HEK293 (cell line): Measurements from ENCODE around the gene TXNDC15.

Source experiments
- ZNF175 ChIP-seq: fragments of 450-650 bp; formaldehyde crosslinking; IDR thresholded peaks from 2 replicates; pipeline ENCODE4 v1.5.1; 2016; ENCODE audit warnings: missing biosample characterization, missing genetic modification characterization
- ZNF473 ChIP-seq: fragments of 450-650 bp; formaldehyde crosslinking; IDR thresholded peaks from 2 replicates; pipeline ENCODE4 v1.5.1; 2017; ENCODE audit warnings: missing biosample characterization, missing genetic modification characterization
- ZNF510 ChIP-seq: fragments of 450-650 bp; formaldehyde crosslinking; IDR thresholded peaks from 2 replicates; pipeline ENCODE4 v1.5.1; 2018; ENCODE audit warnings: mild to moderate bottlenecking, missing genetic modification characterization, missing biosample characterization; ENCODE audit not compliant: insufficient replicate concordance
- ZNF530 ChIP-seq: fragments of 450-650 bp; formaldehyde crosslinking; IDR thresholded peaks from 2 replicates; pipeline ENCODE4 v1.5.1; 2016; ENCODE audit warnings: low read depth, missing biosample characterization, missing genetic modification characterization
- ZNF549 ChIP-seq: fragments of 450-650 bp; IDR thresholded peaks from 2 replicates; pipeline ENCODE4 v1.5.1; 2018; ENCODE audit warnings: missing biosample characterization, missing genetic modification characterization, mild to moderate bottlenecking, inconsistent platforms, moderate library complexity
- ZSCAN16 ChIP-seq: fragments of 450-650 bp; formaldehyde crosslinking; IDR thresholded peaks from 2 replicates; pipeline ENCODE4 v1.5.1; 2016; ENCODE audit warnings: missing biosample characterization, missing genetic modification characterization
- TF ChIP-seq, protein P1 (sequence below): fragments of 450-650 bp; formaldehyde crosslinking; IDR thresholded peaks from 2 replicates; pipeline ENCODE4 v1.5.1; 2016; ENCODE audit warnings: missing biosample characterization, missing genetic modification characterization
- TF ChIP-seq, protein P2 (sequence below): fragments of 450-650 bp; formaldehyde crosslinking; IDR thresholded peaks from 2 replicates; pipeline ENCODE4 v1.5.1; 2016; ENCODE audit warnings: missing biosample characterization, missing genetic modification characterization
- TF ChIP-seq, protein P3 (sequence below): fragments of 450-650 bp; formaldehyde crosslinking; IDR thresholded peaks from 2 replicates; pipeline ENCODE4 v1.5.1; 2016; ENCODE audit warnings: missing biosample characterization, missing genetic modification characterization
- TF ChIP-seq, protein P4 (sequence below): sonication (generic); formaldehyde crosslinking; IDR thresholded peaks from 2 replicates; pipeline ENCODE4 v1.8.1; 2022; ENCODE audit warnings: mild to moderate bottlenecking, moderate library complexity, missing genetic modification reagents
- TF ChIP-seq, protein P5 (sequence below): fragments of 450-650 bp; formaldehyde crosslinking; IDR thresholded peaks from 2 replicates; pipeline ENCODE4 v1.5.1; 2016; ENCODE audit warnings: missing biosample characterization, missing genetic modification characterization, low read depth
- TF ChIP-seq, protein P6 (sequence below): fragments of 450-650 bp; formaldehyde crosslinking; IDR thresholded peaks from 2 replicates; pipeline ENCODE4 v1.5.1; 2016; ENCODE audit warnings: missing biosample characterization, missing genetic modification characterization
- TF ChIP-seq, protein P7 (sequence below): fragments of 450-650 bp; formaldehyde crosslinking; IDR thresholded peaks from 2 replicates; pipeline ENCODE4 v1.5.1; 2017; ENCODE audit warnings: missing biosample characterization, mild to moderate bottlenecking, missing genetic modification characterization, moderate library complexity
- TF ChIP-seq, protein P8 (sequence below): IDR thresholded peaks from 2 replicates; pipeline ENCODE4 v1.6.1; 2011; ENCODE audit warnings: mild to moderate bottlenecking, low read depth, low read length, borderline replicate concordance

DNA sequence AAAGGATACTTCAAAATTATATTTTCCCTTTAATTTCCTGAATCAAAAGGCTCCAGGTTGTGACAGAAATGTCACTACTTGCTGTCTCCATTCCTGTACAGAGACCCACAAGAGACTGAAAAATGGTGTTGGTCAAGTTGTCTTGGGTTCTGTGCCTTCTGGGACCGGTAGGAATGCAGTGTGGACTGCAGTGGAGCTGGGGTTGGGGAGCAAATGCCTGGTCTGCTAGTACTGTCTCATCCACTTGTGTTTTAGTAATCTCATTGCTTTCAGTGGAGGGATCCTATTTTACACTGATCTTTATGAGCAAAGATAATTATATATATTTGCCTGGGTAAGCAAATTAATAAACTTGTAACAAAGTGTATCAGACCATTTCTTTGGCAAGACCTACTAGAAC, 69.4 kb downstream of the TXNDC15 start:
- TF ChIP-seq, protein P1, sequence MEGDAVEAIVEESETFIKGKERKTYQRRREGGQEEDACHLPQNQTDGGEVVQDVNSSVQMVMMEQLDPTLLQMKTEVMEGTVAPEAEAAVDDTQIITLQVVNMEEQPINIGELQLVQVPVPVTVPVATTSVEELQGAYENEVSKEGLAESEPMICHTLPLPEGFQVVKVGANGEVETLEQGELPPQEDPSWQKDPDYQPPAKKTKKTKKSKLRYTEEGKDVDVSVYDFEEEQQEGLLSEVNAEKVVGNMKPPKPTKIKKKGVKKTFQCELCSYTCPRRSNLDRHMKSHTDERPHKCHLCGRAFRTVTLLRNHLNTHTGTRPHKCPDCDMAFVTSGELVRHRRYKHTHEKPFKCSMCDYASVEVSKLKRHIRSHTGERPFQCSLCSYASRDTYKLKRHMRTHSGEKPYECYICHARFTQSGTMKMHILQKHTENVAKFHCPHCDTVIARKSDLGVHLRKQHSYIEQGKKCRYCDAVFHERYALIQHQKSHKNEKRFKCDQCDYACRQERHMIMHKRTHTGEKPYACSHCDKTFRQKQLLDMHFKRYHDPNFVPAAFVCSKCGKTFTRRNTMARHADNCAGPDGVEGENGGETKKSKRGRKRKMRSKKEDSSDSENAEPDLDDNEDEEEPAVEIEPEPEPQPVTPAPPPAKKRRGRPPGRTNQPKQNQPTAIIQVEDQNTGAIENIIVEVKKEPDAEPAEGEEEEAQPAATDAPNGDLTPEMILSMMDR, result no peak
- TF ChIP-seq, protein P2, sequence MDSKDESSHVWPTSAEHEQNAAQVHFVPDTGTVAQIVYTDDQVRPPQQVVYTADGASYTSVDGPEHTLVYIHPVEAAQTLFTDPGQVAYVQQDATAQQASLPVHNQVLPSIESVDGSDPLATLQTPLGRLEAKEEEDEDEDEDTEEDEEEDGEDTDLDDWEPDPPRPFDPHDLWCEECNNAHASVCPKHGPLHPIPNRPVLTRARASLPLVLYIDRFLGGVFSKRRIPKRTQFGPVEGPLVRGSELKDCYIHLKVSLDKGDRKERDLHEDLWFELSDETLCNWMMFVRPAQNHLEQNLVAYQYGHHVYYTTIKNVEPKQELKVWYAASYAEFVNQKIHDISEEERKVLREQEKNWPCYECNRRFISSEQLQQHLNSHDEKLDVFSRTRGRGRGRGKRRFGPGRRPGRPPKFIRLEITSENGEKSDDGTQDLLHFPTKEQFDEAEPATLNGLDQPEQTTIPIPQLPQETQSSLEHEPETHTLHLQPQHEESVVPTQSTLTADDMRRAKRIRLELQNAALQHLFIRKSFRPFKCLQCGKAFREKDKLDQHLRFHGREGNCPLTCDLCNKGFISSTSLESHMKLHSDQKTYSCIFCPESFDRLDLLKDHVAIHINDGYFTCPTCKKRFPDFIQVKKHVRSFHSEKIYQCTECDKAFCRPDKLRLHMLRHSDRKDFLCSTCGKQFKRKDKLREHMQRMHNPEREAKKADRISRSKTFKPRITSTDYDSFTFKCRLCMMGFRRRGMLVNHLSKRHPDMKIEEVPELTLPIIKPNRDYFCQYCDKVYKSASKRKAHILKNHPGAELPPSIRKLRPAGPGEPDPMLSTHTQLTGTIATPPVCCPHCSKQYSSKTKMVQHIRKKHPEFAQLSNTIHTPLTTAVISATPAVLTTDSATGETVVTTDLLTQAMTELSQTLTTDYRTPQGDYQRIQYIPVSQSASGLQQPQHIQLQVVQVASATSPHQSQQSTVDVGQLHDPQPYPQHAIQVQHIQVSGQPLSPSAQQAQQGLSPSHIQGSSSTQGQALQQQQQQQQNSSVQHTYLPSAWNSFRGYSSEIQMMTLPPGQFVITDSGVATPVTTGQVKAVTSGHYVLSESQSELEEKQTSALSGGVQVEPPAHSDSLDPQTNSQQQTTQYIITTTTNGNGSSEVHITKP (tag by site-specific recombination), result no peak
- TF ChIP-seq, protein P3, sequence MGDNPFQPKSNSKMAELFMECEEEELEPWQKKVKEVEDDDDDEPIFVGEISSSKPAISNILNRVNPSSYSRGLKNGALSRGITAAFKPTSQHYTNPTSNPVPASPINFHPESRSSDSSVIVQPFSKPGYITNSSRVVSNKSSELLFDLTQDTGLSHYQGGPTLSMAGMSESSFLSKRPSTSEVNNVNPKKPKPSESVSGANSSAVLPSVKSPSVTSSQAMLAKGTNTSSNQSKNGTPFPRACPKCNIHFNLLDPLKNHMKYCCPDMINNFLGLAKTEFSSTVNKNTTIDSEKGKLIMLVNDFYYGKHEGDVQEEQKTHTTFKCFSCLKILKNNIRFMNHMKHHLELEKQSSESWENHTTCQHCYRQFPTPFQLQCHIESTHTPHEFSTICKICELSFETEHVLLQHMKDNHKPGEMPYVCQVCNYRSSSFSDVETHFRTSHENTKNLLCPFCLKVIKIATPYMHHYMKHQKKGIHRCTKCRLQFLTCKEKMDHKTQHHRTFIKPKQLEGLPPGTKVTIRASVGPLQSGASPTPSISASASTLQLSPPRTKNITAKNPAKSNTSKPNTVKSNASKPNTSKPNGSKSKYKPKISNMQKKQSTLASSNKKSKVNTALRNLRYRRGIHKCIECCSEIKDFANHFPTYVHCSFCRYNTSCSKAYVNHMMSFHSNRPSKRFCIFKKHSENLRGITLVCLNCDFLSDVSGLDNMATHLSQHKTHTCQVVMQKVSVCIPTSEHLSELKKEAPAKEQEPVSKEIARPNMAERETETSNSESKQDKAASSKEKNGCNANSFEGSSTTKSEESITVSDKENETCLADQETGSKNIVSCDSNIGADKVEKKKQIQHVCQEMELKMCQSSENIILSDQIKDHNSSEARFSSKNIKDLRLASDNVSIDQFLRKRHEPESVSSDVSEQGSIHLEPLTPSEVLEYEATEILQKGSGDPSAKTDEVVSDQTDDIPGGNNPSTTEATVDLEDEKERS (tag by site-specific recombination), result no peak
- TF ChIP-seq ZNF473 (tag by site-specific recombination), result no peak
- TF ChIP-seq, protein P4, sequence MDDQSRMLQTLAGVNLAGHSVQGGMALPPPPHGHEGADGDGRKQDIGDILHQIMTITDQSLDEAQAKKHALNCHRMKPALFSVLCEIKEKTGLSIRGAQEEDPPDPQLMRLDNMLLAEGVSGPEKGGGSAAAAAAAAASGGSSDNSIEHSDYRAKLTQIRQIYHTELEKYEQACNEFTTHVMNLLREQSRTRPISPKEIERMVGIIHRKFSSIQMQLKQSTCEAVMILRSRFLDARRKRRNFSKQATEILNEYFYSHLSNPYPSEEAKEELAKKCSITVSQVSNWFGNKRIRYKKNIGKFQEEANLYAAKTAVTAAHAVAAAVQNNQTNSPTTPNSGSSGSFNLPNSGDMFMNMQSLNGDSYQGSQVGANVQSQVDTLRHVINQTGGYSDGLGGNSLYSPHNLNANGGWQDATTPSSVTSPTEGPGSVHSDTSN (CRISPR knock-in tag), result no peak
- no peak for TF ChIP-seq ZSCAN16 (tag by site-specific recombination)
- no peak for TF ChIP-seq ZNF549 (tag by site-specific recombination)
- no peak for TF ChIP-seq ZNF530 (tag by site-specific recombination)
- no peak for TF ChIP-seq ZNF175 (tag by site-specific recombination)
- TF ChIP-seq, protein P5, sequence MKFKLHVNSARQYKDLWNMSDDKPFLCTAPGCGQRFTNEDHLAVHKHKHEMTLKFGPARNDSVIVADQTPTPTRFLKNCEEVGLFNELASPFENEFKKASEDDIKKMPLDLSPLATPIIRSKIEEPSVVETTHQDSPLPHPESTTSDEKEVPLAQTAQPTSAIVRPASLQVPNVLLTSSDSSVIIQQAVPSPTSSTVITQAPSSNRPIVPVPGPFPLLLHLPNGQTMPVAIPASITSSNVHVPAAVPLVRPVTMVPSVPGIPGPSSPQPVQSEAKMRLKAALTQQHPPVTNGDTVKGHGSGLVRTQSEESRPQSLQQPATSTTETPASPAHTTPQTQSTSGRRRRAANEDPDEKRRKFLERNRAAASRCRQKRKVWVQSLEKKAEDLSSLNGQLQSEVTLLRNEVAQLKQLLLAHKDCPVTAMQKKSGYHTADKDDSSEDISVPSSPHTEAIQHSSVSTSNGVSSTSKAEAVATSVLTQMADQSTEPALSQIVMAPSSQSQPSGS (tag by site-specific recombination), result no peak
- TF ChIP-seq, protein P6, sequence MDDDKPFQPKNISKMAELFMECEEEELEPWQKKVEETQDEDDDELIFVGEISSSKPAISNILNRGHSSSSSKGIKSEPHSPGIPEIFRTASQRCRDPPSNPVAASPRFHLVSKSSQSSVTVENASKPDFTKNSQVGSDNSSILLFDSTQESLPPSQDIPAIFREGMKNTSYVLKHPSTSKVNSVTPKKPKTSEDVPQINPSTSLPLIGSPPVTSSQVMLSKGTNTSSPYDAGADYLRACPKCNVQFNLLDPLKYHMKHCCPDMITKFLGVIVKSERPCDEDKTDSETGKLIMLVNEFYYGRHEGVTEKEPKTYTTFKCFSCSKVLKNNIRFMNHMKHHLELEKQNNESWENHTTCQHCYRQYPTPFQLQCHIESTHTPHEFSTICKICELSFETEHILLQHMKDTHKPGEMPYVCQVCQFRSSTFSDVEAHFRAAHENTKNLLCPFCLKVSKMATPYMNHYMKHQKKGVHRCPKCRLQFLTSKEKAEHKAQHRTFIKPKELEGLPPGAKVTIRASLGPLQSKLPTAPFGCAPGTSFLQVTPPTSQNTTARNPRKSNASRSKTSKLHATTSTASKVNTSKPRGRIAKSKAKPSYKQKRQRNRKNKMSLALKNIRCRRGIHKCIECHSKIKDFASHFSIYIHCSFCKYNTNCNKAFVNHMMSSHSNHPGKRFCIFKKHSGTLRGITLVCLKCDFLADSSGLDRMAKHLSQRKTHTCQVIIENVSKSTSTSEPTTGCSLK (tag by site-specific recombination), result no peak
- no peak for TF ChIP-seq ZNF510 (tag by site-specific recombination)
- TF ChIP-seq, protein P7, sequence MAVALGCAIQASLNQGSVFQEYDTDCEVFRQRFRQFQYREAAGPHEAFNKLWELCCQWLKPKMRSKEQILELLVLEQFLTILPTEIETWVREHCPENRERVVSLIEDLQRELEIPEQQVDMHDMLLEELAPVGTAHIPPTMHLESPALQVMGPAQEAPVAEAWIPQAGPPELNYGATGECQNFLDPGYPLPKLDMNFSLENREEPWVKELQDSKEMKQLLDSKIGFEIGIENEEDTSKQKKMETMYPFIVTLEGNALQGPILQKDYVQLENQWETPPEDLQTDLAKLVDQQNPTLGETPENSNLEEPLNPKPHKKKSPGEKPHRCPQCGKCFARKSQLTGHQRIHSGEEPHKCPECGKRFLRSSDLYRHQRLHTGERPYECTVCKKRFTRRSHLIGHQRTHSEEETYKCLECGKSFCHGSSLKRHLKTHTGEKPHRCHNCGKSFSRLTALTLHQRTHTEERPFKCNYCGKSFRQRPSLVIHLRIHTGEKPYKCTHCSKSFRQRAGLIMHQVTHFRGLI (tag by site-specific recombination), result no peak
- TF ChIP-seq, protein P8, sequence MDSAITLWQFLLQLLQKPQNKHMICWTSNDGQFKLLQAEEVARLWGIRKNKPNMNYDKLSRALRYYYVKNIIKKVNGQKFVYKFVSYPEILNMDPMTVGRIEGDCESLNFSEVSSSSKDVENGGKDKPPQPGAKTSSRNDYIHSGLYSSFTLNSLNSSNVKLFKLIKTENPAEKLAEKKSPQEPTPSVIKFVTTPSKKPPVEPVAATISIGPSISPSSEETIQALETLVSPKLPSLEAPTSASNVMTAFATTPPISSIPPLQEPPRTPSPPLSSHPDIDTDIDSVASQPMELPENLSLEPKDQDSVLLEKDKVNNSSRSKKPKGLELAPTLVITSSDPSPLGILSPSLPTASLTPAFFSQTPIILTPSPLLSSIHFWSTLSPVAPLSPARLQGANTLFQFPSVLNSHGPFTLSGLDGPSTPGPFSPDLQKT, result no peak
